ENCODE measurements around the gene DOK7.

Gene DOK7

DNA sequence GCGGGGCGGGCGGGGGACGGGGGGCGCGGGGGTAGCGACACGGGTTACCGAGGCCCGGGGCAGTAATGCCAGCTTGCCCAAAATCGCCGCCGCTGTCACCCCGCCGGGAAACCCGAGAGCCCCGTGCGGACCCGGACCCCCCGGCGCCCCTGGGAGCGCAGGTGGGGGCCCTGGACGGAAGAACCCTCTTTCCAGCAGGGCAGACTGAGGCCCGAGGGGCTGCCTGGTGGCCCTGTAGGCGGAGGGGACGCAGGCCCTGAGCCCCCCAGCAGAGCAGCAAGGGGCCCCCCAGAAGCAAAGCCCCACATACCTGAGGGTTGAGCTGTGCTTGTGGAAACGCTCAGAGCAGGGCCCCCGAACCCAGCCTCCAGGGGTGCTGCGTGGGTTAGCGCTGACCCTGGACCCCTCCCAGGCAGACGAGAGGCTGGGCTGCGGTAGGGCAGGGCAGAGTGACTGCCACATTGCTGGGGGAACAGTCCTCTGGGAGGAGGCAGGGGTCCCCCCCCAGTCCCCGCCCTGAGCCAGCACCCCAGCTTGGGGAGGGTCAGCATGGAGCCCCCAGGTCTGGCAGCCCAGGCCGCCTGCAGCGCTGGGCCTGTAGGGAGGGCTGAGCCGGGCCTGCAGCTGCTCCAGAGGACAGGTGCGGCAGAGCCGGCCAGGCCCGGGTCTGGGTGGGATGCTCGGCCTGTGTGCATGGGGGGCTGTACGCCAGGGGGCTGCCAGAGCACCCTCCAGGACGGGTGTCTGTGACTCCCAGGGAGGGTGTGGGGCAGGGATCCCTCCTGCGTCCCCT, 646 bp downstream of the DOK7 start:
- H3K4me3 ChIP-seq (ENCODE audit: insufficient read depth, low read depth, low read length, poor library complexity, severe bottlenecking) = no peak overlapping the region
- H3K27ac ChIP-seq (ENCODE audit: insufficient read depth, low read length, poor library complexity, severe bottlenecking) = no peak overlapping the region
- peaks cover 17% of the 10 kb centered on the region for H3K27me3 ChIP-seq (replicated peaks; ENCODE audit: control insufficient read depth, insufficient read depth, low read length, poor library complexity, severe bottlenecking)
- no peaks in the 10 kb centered on the region for H3K4me1 ChIP-seq (ENCODE audit: control insufficient read depth, insufficient read depth, low read length, poor library complexity, severe bottlenecking)
- no peak for DNase-seq
- H3K9me3 ChIP-seq (ENCODE audit: control insufficient read depth, low read length) = no peaks in the 10 kb centered on the region
- no peaks in the 10 kb centered on the region for H3K36me3 ChIP-seq (ENCODE audit: control insufficient read depth, insufficient read depth, low read length)

DNA sequence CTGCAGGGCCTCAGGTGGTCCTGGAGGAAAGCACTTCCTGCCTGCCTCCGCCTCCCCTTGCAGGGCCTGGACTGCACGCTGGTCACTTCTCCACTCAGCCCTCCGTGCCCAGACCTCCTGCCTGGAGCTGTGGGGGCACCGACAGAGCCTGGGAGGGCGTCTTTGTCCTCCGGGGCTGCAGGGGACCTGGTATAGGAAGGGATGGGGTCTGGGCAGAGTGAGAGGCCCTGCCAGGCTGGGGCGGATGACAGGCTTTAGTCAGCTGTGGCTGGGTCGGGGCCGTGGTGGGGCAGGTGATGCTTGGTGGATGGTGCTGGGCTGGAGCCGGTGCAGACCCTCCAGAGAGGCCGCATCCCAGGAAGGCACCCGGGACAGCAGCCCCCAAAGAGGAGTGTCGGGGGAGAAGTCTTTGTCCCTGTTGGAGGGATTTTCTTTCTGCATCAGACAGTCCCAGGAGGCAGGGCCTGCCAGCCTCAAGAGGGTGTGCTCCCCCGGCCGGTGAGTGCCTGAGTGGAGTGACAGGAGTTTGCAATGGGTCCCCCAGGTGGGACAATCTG, 1.3 kb downstream of the DOK7 start:
- H3K27me3 ChIP-seq (replicated peaks; ENCODE audit: control insufficient read depth, insufficient read depth, low read length, poor library complexity, severe bottlenecking) = peaks cover 17% of the 10 kb centered on the region
- H3K9me3 ChIP-seq (ENCODE audit: control insufficient read depth, low read length) = no peaks in the 10 kb centered on the region
- H3K36me3 ChIP-seq (ENCODE audit: control insufficient read depth, insufficient read depth, low read length) = no peaks in the 10 kb centered on the region
- no peak overlapping the region for H3K27ac ChIP-seq (ENCODE audit: insufficient read depth, low read length, poor library complexity, severe bottlenecking)
- no peak for DNase-seq
- no peak overlapping the region for H3K4me3 ChIP-seq (ENCODE audit: insufficient read depth, low read depth, low read length, poor library complexity, severe bottlenecking)
- no peaks in the 10 kb centered on the region for H3K4me1 ChIP-seq (ENCODE audit: control insufficient read depth, insufficient read depth, low read length, poor library complexity, severe bottlenecking)

DNA sequence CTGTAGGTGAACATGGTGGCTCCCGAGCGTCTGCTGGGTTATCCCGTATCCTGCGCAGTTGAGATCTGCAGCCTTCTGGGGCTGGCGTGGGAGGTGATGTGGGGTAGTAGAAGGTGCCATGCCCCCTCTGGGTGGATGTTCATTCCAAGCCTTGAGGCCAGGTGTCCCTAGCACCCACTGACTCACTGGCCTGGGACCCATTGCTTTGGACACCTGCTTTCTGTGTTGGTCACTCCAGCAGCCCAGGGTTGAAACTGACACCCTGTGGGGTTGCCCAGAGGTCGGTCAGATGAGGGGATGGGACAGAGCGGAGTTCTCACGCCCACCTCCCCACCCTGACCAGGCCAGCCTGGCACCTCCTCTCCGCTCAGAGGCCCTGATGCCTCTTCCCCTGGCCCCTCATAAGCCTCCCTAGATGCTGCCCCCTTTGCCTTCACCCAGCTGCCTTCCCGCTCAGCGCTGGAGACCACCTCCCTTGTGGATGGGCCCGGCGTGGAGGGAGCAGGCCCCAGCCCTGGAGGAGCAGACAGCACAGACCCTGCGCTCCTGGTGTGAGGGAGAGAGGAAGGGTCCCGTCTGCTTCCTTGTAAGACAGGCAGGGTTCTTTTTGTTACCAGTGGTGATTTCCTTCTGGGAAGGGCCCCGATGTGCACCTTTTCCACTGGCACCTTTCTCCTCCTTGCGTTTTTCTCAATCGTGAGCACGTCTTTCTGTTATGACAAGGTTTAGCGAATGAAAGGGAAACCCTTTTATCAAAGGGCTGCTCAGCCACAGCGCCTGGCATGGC, 2.0 kb downstream of the DOK7 start:
- Histone ChIP-seq H3K27ac (ENCODE audit: insufficient read depth, low read length, poor library complexity, severe bottlenecking) (no peak overlapping the region), H3K36me3 (ENCODE audit: control insufficient read depth, insufficient read depth, low read length) (no peaks in the 10 kb centered on the region), H3K27me3 (replicated peaks; ENCODE audit: control insufficient read depth, insufficient read depth, low read length, poor library complexity, severe bottlenecking) (peaks cover 17% of the 10 kb centered on the region), H3K9me3 (ENCODE audit: control insufficient read depth, low read length) (no peaks in the 10 kb centered on the region), H3K4me3 (ENCODE audit: insufficient read depth, low read depth, low read length, poor library complexity, severe bottlenecking) (no peak overlapping the region), H3K4me1 (ENCODE audit: control insufficient read depth, insufficient read depth, low read length, poor library complexity, severe bottlenecking) (no peaks in the 10 kb centered on the region)
- no peak for DNase-seq

DNA sequence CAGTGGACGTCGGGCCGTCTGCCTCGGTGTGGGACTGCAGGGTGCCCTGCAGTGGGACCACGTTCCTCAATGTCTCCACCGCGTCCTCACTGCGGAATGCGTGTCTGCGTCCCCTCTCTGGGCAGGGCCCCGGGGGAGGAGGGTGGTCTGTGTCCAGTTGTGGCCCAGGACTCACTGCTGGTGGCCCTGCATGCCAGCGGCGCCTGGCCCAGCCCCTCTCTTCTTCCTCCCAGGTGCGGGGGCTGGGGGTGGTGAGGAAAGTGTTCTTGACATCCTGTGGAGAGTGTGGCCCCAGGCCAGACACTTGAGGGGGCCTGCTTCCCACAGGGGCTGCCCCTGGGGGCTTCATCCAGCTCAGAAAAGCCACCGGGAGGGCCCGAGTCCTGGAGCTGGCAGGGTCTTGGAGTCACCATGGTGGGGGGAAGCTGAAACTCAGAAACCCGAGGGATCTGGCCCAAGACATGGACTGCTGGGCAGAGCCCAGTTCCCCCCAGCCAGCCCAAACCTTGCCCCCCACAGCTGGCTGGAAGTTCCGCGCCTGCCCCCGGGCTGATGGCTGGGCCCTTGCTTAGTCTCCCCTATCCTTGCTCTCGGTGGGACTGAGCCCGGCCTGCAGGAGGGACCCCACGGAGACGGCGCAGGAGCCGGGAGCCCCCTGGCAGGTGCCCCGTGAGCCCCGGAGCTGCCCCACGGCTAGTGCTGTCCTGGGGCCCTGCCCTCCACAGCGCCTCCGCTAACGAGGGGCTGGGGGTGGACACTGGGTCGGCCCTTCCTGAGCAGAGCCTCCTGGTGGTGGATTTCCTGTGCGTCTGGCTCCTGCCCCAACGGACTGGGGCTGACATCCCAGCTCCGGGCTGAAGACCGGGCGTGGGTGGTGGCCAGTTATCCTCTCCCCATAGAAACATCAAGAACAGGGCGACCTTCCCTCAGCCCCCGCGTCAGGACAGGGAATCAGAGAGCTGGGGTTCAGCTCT, 2.9 kb downstream of the DOK7 start:
- H3K27ac ChIP-seq (ENCODE audit: insufficient read depth, low read length, poor library complexity, severe bottlenecking) = no peak overlapping the region
- no peaks in the 10 kb centered on the region for H3K36me3 ChIP-seq (ENCODE audit: control insufficient read depth, insufficient read depth, low read length)
- no peaks in the 10 kb centered on the region for H3K9me3 ChIP-seq (ENCODE audit: control insufficient read depth, low read length)
- DNase-seq = no peak
- H3K4me1 ChIP-seq (ENCODE audit: control insufficient read depth, insufficient read depth, low read length, poor library complexity, severe bottlenecking) = no peaks in the 10 kb centered on the region
- peaks cover 17% of the 10 kb centered on the region for H3K27me3 ChIP-seq (replicated peaks; ENCODE audit: control insufficient read depth, insufficient read depth, low read length, poor library complexity, severe bottlenecking)
- H3K4me3 ChIP-seq (ENCODE audit: insufficient read depth, low read depth, low read length, poor library complexity, severe bottlenecking) = no peak overlapping the region

DNA sequence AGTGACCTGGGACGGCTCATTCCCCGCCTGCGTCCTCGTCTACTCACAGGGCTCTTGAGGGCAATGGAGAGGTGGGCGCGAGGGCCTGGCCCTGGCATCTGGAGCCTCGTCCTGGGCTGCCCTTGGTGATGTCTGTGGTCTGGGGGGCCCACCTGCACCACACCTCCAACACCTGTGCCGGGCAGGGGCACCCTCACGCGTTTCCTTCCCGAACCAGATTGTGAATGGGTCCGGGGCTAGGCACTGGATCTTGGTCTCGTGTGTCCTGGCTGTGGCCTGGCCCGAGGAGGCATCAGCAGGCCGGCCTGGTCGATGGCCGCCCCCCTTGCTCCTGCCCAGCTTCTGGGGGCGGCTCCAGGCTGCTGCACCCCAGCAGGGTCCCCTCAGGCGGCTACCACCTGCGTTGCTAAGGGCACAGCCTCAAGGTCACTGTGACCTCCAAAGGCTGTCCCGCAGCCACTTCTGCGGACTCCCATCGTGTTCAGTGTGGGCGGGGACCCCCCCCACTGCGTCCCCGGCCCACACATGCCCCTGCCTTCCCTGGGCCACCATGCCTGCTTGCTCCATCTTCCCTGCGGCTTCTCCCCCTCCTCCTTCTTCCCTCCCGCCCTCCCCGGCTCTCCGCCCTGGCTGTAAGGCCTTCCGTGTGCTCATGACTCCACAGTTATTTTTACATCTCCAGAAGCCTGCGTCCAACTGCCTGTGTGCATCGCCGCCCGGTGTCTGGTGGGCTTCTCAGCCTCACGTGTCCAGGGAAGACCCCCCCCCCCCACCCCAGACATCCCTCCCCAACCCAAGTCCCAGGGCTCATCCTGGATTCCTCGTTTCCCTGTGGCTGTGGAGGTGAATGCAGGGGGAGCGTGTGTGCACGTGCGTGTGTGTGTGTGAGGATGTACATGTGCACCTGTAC, 3.8 kb downstream of the DOK7 start:
- H3K9me3 ChIP-seq (ENCODE audit: control insufficient read depth, low read length) = no peaks in the 10 kb centered on the region
- no peaks in the 10 kb centered on the region for H3K4me1 ChIP-seq (ENCODE audit: control insufficient read depth, insufficient read depth, low read length, poor library complexity, severe bottlenecking)
- no peak for DNase-seq
- no peak overlapping the region for H3K4me3 ChIP-seq (ENCODE audit: insufficient read depth, low read depth, low read length, poor library complexity, severe bottlenecking)
- no peaks in the 10 kb centered on the region for H3K36me3 ChIP-seq (ENCODE audit: control insufficient read depth, insufficient read depth, low read length)
- H3K27me3 ChIP-seq (replicated peaks; ENCODE audit: control insufficient read depth, insufficient read depth, low read length, poor library complexity, severe bottlenecking) = peaks cover 17% of the 10 kb centered on the region
- H3K27ac ChIP-seq (ENCODE audit: insufficient read depth, low read length, poor library complexity, severe bottlenecking) = no peak overlapping the region

DNA sequence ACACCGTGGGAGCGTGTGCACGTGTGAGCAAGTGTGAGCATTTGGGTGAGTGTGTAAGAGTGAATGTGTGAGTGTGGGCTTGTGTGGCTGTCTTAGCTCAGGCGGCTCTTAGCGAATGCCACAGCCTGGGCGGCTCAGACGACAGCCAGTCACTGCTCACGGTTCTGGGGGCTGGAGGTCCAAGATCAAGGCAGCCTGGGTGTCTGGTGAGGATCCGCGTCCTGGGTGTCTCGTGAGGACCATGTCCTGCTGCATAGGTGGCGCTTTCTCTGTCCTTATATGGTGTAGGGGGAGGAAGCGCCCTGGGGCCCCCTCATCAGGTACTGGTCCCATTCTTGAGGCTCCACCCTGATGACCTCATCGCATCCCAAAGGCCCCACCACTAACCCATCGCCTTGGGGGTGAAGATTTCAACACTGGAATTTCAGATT, 4.5 kb downstream of the DOK7 start:
- Histone ChIP-seq H3K9me3 (ENCODE audit: control insufficient read depth, low read length) (no peaks in the 10 kb centered on the region), H3K4me1 (ENCODE audit: control insufficient read depth, insufficient read depth, low read length, poor library complexity, severe bottlenecking) (no peaks in the 10 kb centered on the region), H3K36me3 (ENCODE audit: control insufficient read depth, insufficient read depth, low read length) (no peaks in the 10 kb centered on the region), H3K4me3 (ENCODE audit: insufficient read depth, low read depth, low read length, poor library complexity, severe bottlenecking) (no peak overlapping the region), H3K27ac (ENCODE audit: insufficient read depth, low read length, poor library complexity, severe bottlenecking) (no peak overlapping the region), H3K27me3 (replicated peaks; ENCODE audit: control insufficient read depth, insufficient read depth, low read length, poor library complexity, severe bottlenecking) (peaks cover 12% of the 10 kb centered on the region)
- DNase-seq = no peak

DNA sequence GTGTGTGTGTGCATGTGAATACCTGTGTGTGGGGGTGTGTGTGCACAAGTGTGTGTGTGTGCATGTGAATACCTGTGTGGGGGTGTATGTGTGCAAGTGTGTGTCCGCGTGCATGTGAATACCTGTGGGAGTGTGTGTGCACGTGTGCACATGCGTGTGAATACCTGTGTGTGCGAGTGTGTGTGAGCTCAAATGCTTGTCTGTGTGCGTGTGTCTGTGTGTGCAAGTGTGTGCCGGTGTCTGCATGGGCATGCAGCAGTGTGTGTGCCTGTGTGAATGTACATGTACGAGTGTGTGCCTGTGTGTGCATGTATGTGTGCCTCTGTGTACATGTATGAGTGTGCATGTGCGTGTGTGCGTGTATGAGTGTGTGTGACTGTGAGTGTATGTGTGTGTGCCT, 5.0 kb downstream of the DOK7 start:
- no peak overlapping the region for H3K27ac ChIP-seq (ENCODE audit: insufficient read depth, low read length, poor library complexity, severe bottlenecking)
- no peaks in the 10 kb centered on the region for H3K36me3 ChIP-seq (ENCODE audit: control insufficient read depth, insufficient read depth, low read length)
- no peak for DNase-seq

DNA sequence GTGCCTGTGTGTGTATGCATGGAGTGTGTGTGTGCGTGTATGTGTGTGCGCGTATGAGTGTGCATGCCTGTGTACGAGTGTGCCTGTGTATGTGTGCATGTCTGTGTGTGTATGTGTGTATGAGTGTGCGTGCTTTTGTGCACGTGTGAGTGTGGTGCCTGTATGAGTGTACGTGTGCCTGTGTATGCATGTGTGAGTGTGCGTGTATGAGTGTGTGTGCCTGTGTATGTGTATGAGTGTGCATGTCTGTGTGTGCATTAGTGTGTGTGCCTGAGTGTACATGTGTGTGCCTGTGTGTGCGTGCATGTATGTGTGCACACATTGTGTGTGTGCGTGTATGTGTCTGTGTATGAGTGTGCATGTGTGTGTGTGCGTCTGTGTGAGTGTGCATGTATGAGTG, 5.7 kb downstream of the DOK7 start:
- H3K36me3 ChIP-seq (ENCODE audit: control insufficient read depth, insufficient read depth, low read length) = no peaks in the 10 kb centered on the region
- H3K27me3 ChIP-seq (replicated peaks; ENCODE audit: control insufficient read depth, insufficient read depth, low read length, poor library complexity, severe bottlenecking) = peaks cover 6% of the 10 kb centered on the region
- no peak for DNase-seq
- no peaks in the 10 kb centered on the region for H3K9me3 ChIP-seq (ENCODE audit: control insufficient read depth, low read length)
- no peak overlapping the region for H3K4me3 ChIP-seq (ENCODE audit: insufficient read depth, low read depth, low read length, poor library complexity, severe bottlenecking)
- H3K27ac ChIP-seq (ENCODE audit: insufficient read depth, low read length, poor library complexity, severe bottlenecking) = no peak overlapping the region
- no peaks in the 10 kb centered on the region for H3K4me1 ChIP-seq (ENCODE audit: control insufficient read depth, insufficient read depth, low read length, poor library complexity, severe bottlenecking)

More for the DNA sequence above, 5.0 kb downstream of the DOK7 start:
- Histone ChIP-seq H3K4me3 (ENCODE audit: insufficient read depth, low read depth, low read length, poor library complexity, severe bottlenecking) (no peak overlapping the region), H3K9me3 (ENCODE audit: control insufficient read depth, low read length) (no peaks in the 10 kb centered on the region), H3K4me1 (ENCODE audit: control insufficient read depth, insufficient read depth, low read length, poor library complexity, severe bottlenecking) (no peaks in the 10 kb centered on the region), H3K27me3 (replicated peaks; ENCODE audit: control insufficient read depth, insufficient read depth, low read length, poor library complexity, severe bottlenecking) (peaks cover 10% of the 10 kb centered on the region)
